ENCODE data around the gene EXOC4. TPM values are rescaled to one million over a fixed set of nuclear protein-coding genes. Genes with fewer than 3 reads are reported as not detected.

EXOC4 gene
- total RNA-seq, 2 experiments from 2014 or later = 58.0 to 59.9 TPM

DNA sequence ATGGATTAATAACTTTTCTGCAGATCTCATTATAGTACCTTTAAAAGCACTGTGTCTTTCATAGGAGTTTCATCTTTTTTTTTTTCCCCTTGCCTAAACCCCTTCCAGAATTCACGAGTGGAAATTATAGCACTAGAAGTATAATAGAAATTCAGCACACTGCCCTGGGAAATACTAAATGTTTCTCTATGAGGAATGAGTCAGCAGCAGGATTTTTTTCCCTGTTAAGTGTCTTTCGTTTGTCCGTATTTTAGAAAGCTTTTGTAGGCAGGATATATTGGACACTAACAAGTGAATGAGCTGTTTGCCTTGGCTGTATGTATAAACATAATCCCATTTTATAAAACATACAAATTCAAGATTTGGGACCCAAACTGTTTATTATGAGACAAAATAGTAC lies 105.8 kb downstream of the EXOC4 start:
- Mint-ChIP-seq H3K27me3 (no peaks in the 10 kb centered on the region), H3K36me3 (ENCODE audit: low read depth) (peaks cover 82% of the 10 kb centered on the region), H3K4me1 (ENCODE audit: low read depth) (no peaks in the 10 kb centered on the region), H3K27ac (no peak overlapping the region), H3K4me3 (no peak overlapping the region), H3K9me3 (no peaks in the 10 kb centered on the region)
- Histone ChIP-seq H3K4me3 (ENCODE audit: low read length) (no peak overlapping the region), H3K9me3 (ENCODE audit: control insufficient read depth in 1 of 2, insufficient read depth in 1 of 2, low read length in 2 of 2) (no peaks in the 10 kb centered on the region), H3K27ac (ENCODE audit: low read depth in 1 of 2, low read length in 2 of 2) (no peak overlapping the region), H3K4me1 (ENCODE audit: insufficient read depth, low read length) (no peaks in the 10 kb centered on the region), H3K36me3 (ENCODE audit: insufficient read depth, low read length) (peaks cover 4% of the 10 kb centered on the region), H3K27me3 (ENCODE audit: control insufficient read depth in 1 of 2, insufficient read depth in 2 of 2, low read length in 2 of 2) (no peaks in the 10 kb centered on the region)
- CTCF ChIA-PET = no interaction called here
- DNase-seq (no peak), ATAC-seq (ENCODE audit: poor library complexity) (no peak)
- intact Hi-C loops (cut with DNase I, micrococcal nuclease) = no loop called here
- TF ChIP-seq CTCF (IDR thresholded peaks at IDR 0.05) = no peak
- POLR2A ChIA-PET = no interaction called here

DNA sequence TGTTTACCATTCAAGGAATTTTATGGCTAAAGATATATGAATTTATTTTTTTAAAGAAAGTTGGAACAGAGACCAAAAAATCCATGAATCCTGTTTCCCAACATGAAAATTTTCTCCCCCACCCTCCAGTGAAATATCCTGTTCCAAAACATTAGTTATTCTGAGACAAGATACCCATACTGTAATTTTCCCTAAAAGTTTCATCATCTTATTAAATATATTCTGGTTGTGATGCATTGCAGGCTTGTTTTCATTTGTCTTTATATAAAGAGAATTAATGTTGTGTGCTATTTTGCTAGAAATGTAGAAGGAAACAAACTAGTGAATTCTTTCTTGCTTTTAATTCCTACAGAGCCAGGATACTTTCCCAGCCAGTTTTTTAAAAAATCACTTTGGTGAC lies 106.6 kb downstream of the EXOC4 start:
- ChIA-PET CTCF (no interaction called here), POLR2A (no interaction called here)
- no peaks in the 10 kb centered on the region for H3K27me3 ChIP-seq (ENCODE audit: control insufficient read depth in 1 of 2, insufficient read depth in 2 of 2, low read length in 2 of 2)
- Mint-ChIP-seq H3K4me1 (ENCODE audit: low read depth) (no peaks in the 10 kb centered on the region), H3K4me3 (no peak overlapping the region), H3K27me3 (no peaks in the 10 kb centered on the region), H3K36me3 (ENCODE audit: low read depth) (peaks cover 75% of the 10 kb centered on the region), H3K9me3 (no peaks in the 10 kb centered on the region), H3K27ac (no peak overlapping the region)
- no peak overlapping the region for H3K27ac ChIP-seq (ENCODE audit: low read depth in 1 of 2, low read length in 2 of 2)
- intact Hi-C loops (cut with DNase I, micrococcal nuclease) = no loop called here
- no peak overlapping the region for H3K4me3 ChIP-seq (ENCODE audit: low read length)
- TF ChIP-seq CTCF (IDR thresholded peaks at IDR 0.05) = no peak
- ATAC-seq (ENCODE audit: poor library complexity) (no peak), DNase-seq (no peak)
- peaks cover 4% of the 10 kb centered on the region for H3K36me3 ChIP-seq (ENCODE audit: insufficient read depth, low read length)
- H3K4me1 ChIP-seq (ENCODE audit: insufficient read depth, low read length) = no peaks in the 10 kb centered on the region
- no peaks in the 10 kb centered on the region for H3K9me3 ChIP-seq (ENCODE audit: control insufficient read depth in 1 of 2, insufficient read depth in 1 of 2, low read length in 2 of 2)

DNA sequence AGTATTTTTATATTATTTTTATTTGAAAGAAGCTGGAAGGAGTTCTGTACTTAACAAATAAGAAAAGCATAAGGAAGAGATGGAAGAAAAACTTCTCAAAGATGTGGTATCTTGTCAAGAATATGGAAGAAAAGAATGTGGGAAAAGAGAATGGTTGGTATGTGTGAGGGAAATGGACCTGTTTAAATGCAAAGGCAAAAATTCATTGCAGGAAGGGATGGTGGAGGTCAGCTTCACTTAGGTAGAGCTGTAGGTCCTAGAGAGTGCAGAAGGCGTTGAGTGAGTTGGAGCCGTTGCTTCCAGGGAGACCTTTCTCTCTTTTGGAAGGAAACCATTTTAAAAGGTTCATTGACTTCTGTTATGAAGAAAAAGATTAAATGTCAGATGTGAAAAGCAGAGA lies 107.3 kb downstream of the EXOC4 start:
- ChIA-PET POLR2A (no interaction called here), CTCF (no interaction called here)
- no peak overlapping the region for H3K27ac ChIP-seq (ENCODE audit: low read depth in 1 of 2, low read length in 2 of 2)
- intact Hi-C loops (cut with DNase I, micrococcal nuclease) = no loop called here
- Mint-ChIP-seq H3K27ac (no peak overlapping the region), H3K9me3 (no peaks in the 10 kb centered on the region), H3K36me3 (ENCODE audit: low read depth) (peaks cover 67% of the 10 kb centered on the region), H3K27me3 (no peaks in the 10 kb centered on the region), H3K4me1 (ENCODE audit: low read depth) (peaks cover 5% of the 10 kb centered on the region), H3K4me3 (no peak overlapping the region)
- no peaks in the 10 kb centered on the region for H3K27me3 ChIP-seq (ENCODE audit: control insufficient read depth in 1 of 2, insufficient read depth in 2 of 2, low read length in 2 of 2)
- peaks cover 4% of the 10 kb centered on the region for H3K36me3 ChIP-seq (ENCODE audit: insufficient read depth, low read length)
- H3K4me3 ChIP-seq (ENCODE audit: low read length) = no peak overlapping the region
- no peak for ATAC-seq (ENCODE audit: poor library complexity)
- no peaks in the 10 kb centered on the region for H3K9me3 ChIP-seq (ENCODE audit: control insufficient read depth in 1 of 2, insufficient read depth in 1 of 2, low read length in 2 of 2)
- H3K4me1 ChIP-seq (ENCODE audit: insufficient read depth, low read length) = peaks cover 5% of the 10 kb centered on the region
- no peak for TF ChIP-seq CTCF (IDR thresholded peaks at IDR 0.05)
- DNase-seq = no peak
